Activated CD4-positive, alpha-beta T cell treated with anti-CD3 and anti-CD28 coated beads for 24 hours (primary cell): ENCODE measurements around the gene ADAMTS13.

Experiments used
- DNase-seq, 2 donors: peaks; one replicate each; pipeline ENCODE4 v3.0.0-alpha.2; 2020; ENCODE audit warnings: low read depth in 2 of 2

ADAMTS13 gene

DNA sequence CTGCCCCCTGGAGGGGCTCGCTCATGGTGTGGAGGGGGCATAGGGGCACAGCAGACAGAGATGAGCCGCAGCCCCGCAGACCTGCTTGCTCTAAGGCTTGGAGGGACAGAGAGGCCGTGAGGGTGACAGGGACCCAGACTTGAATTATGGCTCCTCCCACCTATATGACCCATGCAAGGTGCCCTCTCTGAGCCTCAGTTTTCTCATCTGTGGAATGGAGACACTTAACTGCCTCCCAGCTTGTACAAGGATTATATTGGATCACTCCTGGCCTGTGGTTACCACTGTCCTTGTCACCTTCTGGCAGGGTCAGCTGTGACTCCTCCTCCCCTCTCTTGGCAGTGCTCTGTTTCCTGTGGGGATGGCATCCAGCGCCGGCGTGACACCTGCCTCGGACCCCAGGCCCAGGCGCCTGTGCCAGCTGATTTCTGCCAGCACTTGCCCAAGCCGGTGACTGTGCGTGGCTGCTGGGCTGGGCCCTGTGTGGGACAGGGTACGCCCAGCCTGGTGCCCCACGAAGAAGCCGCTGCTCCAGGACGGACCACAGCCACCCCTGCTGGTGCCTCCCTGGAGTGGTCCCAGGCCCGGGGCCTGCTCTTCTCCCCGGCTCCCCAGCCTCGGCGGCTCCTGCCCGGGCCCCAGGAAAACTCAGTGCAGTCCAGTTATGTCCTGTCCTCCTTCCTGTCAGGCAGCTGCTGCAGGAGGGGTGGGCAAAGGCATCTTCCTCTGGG lies 32.9 kb downstream of the ADAMTS13 start:
- DNase-seq, result no peak

DNA sequence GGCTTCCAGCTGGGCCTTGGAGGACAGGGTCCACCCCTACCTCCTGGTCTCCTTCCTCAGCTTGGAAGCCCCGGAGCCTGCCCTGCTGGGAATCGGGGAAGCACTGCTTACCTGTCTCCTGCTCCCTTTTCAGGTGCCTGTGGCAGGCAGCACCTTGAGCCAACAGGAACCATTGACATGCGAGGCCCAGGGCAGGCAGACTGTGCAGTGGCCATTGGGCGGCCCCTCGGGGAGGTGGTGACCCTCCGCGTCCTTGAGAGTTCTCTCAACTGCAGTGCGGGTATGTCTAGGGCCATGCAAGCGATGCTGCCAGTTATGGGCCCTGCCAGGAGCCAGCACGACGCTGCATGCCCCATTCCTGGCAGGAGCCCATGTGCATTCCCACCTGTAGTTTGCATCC lies 33.8 kb downstream of the ADAMTS13 start:
- no peak for DNase-seq

DNA sequence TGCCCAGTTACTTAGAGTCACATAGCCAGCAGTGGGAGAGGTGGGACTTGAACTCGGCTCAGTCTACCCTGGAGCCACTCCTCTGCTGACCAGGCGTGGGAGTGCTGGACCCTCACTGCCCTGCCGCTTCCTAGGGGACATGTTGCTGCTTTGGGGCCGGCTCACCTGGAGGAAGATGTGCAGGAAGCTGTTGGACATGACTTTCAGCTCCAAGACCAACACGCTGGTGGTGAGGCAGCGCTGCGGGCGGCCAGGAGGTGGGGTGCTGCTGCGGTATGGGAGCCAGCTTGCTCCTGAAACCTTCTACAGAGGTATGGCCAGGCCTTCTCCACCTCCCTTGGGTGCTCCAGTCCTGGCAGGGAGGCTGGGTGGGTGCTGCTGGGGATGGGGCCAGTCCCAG lies 34.2 kb downstream of the ADAMTS13 start:
- DNase-seq, result no peak

- no peak for DNase-seq
These were observed 35.1 kb downstream of the ADAMTS13 start for GRCh38 chr9:133457233-133457632.

DNA sequence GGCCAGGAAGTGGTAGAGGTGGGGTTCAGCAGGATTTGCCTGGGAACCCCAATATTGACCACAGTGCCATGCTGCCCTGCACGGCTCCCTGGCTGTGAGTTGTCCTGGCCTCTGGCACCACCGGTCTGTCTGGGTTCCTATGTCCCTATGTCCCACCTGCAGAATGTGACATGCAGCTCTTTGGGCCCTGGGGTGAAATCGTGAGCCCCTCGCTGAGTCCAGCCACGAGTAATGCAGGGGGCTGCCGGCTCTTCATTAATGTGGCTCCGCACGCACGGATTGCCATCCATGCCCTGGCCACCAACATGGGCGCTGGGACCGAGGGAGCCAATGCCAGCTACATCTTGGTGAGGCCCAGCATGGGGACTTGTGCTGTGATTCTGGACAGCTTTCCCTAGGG lies 35.6 kb downstream of the ADAMTS13 start:
- no peak for DNase-seq

DNA sequence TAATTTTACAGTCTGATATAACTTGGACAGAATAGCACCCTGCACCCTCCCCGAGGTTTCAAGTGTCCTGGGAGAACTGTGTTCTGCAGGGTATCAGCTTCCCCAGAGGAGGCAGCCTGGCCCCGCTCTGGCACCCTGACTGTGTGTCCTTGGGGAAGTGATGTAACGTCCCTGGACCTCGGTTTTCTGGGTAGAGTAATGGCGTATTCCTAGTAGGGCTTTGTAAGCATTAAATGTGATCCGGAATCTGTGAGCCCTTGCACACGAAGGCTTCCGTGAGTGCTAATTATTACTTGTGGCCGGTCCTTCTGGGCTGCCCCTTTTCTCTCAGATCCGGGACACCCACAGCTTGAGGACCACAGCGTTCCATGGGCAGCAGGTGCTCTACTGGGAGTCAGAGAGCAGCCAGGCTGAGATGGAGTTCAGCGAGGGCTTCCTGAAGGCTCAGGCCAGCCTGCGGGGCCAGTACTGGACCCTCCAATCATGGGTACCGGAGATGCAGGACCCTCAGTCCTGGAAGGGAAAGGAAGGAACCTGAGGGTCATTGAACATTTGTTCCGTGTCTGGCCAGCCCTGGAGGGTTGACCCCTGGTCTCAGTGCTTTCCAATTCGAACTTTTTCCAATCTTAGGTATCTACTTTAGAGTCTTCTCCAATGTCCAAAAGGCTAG lies 36.6 kb downstream of the ADAMTS13 start:
- no peak for DNase-seq

DNA sequence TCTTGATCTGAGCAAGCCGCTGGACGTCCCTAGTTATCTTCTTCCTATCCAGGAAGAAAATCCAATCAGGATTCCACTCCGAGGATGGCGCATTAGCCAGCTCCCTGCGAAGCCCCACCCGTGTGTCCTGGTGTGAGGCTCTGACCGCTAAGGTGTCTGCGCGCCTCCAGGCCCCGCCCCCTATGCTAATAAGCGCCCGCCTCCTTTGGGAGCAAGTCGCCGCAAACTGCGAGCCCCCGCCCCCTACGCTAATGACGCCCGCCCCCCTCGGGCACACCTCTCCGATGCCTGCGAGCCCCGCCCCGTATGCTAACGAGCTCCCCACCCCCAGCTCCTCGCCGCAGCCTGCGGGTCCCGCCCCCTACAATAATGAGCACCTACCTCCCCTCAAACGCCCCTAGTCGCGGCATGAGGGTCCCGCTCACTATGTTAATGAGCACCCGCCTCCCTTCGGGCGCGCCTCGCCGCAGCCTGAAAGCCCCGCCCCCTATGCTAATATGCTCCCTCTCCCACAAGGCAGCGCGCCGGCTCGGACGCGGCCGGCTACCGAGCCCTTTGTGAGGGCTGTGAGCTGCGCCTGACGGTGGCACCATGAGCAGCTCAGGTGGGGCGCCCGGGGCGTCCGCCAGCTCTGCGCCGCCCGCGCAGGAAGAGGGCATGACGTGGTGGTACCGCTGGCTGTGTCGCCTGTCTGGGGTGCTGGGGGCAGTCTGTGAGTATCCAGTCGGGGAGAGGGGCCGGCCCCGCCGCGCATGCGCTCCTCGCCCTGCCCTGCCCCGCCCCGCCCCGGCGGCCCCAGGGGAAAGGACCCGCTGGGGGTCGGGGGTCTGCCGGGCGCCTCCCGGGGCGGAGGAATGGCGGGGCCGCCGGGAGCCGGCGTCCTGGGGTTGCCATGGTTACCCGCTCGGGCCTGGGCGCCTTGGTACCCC lies 37.6 kb downstream of the ADAMTS13 start, which contains the start of gene CACFD1:
Gene CACFD1 (plus strand): TSS at position 503 of the 929 bp plus-strand sequence. CDS start 89 bp downstream, at position 592.
- peak; percentile 88 to 93 for DNase-seq

GRCh38 chr9:133460405-133461175 lies 38.4 kb downstream of the ADAMTS13 start:
- no peak for DNase-seq

- no peak for DNase-seq
These were observed 39.8 kb downstream of the ADAMTS13 start for GRCh38 chr9:133461975-133462374.

DNA sequence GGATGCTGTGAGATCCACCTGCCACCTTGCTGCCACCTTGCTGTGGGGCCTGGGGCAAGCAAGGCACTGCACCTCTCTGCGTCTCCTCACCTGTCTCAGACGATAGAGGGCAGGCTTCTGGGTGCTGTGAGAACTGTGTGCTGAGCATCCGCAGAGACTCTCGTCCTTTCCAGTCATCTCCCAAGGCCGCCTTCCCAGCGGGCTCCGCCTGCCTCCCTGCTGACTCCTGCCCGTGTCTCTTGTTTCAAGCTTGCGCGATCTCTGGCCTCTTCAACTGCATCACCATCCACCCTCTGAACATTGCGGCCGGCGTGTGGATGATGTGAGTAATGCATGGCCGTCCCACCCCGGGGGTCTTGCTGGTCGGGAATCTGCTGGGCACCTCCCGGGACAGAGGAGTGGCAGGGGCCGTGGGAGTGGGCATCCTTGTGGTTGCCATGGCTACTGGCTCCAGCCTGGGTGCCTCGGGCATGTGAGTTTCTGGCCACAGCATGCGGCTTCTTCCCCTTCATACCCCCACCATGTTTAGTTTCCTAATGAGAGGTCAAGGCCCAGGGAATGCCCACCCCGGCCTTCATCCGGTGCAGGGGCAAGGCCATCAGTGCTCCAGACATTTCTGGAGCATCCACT lies 41.2 kb downstream of the ADAMTS13 start:
- DNase-seq, result no peak

DNA sequence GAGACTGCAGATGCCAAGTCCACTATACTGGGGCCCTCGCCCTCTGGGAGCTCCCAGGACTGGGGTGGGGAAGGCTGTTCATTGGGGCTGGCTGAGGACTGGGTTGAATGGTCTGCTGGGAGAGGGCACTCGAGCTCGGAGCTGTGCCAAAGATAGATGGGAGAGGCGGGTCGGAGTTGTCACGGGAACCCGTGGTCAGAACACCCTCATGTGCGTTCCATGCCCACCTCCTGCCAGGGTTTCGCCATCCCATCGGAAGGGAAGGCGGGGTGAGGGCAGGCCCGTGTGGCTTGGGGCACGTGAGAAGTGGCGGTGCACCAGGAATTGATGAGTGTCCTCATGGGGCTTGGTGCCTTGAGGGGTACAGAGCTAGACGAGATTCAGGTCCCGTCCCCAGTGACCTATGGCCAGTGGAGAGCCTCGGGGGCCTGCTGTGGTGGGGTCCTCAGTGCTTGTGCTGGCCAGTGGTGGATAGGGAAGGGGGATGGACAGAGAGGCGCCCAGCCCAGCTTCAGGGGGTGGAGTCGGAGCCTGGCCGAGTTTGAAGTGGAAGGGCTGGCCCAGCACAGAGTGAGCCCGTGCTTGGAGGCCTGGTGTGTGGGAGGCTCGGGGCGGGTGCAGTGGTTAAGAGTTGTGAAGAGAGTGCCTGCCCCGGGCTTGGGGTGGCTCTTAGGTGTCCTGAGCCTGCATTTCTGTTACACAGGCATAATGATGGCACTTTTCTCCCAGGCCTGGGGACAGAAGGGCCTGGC lies 41.9 kb downstream of the ADAMTS13 start:
- no peak for DNase-seq

DNA sequence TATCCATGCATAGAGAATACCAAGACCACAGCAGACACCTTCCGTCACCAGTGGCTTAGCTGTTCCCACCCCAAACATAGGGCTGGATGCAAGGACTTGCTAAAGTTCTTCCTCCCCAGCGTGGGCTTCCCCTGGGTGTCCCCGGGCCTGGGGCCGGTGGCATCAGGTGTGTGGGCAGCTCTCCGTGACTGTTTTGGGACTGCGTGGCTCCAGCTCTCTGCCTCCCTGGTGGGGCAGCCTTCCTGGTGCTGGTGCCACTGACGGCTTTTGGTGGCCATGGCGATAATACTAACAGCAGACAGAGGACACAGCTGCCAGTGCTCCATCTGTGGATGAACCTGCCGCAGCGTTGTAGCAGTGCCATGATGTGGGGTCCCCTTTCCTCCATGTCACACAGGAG lies 42.5 kb downstream of the ADAMTS13 start:
- DNase-seq, result no peak

DNA sequence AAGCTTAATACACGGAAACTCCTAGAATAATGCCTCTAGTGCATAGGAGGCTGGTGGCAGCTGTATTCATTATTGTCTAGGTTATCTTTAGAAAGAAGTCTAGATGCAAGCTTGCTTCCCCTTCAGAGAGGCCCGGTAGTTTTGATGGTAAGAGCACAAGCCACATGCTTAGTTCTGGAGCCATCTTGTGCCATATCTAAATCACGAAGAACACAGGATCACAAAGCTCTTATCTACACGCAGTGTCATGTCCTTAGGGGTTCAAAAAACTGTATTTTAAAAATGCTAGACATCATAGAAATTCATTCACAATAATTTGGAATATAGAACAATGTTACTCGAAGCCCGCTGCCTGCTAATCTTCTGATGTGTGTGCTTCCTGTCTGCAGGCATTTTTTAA lies 43.8 kb downstream of the ADAMTS13 start:
- no peak for DNase-seq

DNA sequence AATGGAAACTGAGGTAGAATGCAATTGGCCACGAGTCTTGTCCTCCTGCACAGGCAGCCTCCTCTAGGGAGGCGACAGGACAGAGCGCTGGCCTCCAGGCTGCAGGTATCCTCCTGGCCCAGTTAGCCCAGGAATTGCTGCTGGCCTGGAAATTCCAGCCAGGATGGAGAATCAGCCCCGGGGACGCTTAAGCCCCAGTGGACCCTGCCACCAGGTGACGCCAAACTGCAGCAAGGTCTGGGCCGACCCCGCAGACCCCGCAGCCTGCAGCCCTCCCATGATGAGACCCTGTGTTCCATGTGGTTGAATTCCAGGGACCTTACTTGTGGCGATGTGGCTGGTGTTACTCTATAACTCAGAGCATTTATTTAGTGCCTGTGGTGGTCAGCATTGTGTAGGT lies 44.9 kb downstream of the ADAMTS13 start:
- no peak for DNase-seq

- DNase-seq, result no peak
These were observed 46.2 kb downstream of the ADAMTS13 start for GRCh38 chr9:133468374-133468773.

- DNase-seq, result no peak
These were observed 46.7 kb downstream of the ADAMTS13 start for GRCh38 chr9:133468777-133469421.

DNA sequence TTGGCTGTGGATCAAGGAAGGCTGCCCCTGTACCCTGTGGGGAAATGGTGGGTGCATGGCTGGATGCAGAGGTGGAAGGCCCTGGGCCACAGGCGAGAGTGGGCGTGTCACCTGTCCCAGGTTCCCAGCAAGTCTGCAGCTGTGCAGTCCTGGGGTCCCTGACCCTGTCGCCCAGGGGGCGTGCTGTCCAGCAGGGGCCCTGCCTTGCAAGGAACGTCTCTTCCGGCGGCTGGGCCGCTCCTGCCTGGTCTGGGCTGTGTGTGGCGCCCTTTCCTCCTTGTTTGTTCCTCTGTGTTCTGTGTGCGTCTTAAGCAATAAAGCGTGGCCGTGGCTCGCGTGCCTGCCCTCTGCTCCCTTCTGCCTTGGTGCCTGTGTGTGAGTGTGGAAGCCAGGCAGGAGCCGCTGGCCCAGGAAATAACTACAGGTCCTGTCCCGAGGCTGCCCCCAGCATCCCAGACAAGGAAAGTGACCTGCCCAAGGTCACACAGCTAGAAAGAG lies 48.3 kb downstream of the ADAMTS13 start:
- DNase-seq, result no peak

DNA sequence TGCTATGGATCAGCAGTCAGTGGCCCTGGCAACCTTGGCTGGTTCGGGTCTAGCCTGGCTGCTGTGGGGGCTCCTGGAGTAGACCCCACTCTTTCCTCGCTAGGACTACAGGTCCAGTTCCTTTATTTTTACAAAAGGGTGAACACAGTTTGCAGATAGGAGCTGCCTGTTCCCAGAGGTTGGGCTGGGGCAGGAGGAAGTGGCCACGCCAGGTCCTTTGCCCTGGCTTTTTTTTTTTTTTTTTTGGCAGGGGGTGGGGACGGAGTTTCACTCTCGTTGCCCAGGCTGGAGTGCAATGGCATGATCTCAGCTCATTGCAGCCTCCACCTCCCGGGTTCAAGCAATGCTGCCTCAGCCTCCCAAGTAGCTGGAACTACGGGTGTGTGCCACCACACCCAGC lies 48.8 kb downstream of the ADAMTS13 start:
- DNase-seq, result no peak

GRCh38 chr9:133471551-133472276 lies 49.5 kb downstream of the ADAMTS13 start:
- DNase-seq, result no peak
